ENCODE results near the gene TMEM191B.
"Not testable (repeated sequence)": the region's sequence is repeated elsewhere in the genome, so short reads cannot be mapped to it uniquely, and the experiment has no call there.

DNA sequence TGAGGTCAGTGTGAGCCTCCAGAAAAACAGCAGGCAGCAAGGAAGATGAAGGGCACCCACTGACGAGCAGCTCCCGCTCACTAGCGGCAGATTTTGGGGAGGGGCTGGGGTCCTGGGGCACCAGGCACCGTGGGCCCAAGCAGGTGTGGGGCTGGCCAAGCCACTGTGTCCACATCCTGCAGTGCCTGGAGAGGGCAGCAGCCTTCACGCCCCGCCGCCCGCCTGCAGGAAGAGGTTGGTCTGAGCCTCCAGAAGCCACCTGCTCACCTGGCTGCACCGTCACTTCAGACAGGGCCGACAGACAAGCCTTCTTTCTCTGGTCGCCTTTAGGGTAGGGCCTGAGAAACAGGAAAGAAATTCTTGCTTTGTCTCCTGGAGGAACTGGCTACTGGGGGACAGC lies 15.8 kb downstream of the TMEM191B start:
- TF ChIP-seq, protein P1, sequence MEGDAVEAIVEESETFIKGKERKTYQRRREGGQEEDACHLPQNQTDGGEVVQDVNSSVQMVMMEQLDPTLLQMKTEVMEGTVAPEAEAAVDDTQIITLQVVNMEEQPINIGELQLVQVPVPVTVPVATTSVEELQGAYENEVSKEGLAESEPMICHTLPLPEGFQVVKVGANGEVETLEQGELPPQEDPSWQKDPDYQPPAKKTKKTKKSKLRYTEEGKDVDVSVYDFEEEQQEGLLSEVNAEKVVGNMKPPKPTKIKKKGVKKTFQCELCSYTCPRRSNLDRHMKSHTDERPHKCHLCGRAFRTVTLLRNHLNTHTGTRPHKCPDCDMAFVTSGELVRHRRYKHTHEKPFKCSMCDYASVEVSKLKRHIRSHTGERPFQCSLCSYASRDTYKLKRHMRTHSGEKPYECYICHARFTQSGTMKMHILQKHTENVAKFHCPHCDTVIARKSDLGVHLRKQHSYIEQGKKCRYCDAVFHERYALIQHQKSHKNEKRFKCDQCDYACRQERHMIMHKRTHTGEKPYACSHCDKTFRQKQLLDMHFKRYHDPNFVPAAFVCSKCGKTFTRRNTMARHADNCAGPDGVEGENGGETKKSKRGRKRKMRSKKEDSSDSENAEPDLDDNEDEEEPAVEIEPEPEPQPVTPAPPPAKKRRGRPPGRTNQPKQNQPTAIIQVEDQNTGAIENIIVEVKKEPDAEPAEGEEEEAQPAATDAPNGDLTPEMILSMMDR (IDR thresholded peaks at IDR 0.05; ENCODE audit: low read depth, low read length) = not testable (repeated sequence)
- not testable (repeated sequence) for TF ChIP-seq MYC (IDR thresholded peaks at IDR 0.05; ENCODE audit: low read depth, low read length)
- TF ChIP-seq, protein P2, sequence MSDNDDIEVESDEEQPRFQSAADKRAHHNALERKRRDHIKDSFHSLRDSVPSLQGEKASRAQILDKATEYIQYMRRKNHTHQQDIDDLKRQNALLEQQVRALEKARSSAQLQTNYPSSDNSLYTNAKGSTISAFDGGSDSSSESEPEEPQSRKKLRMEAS (IDR thresholded peaks at IDR 0.05; ENCODE audit: low read depth, low read length) = not testable (repeated sequence)
